H1 (cell line): ENCODE measurements around the gene OGDHL. TPM values are rescaled to one million over a fixed set of nuclear protein-coding genes. Genes with fewer than 3 reads are reported as not detected.

Experiments used
- BCL11A ChIP-seq, 2 experiments: IDR thresholded peaks; one replicate each; pipeline ENCODE4 v1.6.1; 2011; ENCODE audit warnings: low read depth in 2 of 2, low read length in 2 of 2, mild to moderate bottlenecking in 2 of 2
- CHD1 ChIP-seq: IDR thresholded peaks from 2 replicates; pipeline ENCODE4 v1.6.1; 2012; ENCODE audit warnings: low read depth, low read length, improper control_type of control experiment
- CHD7 ChIP-seq: fragments of 300-600 bp; sonication (generic); IDR thresholded peaks from 2 replicates; pipeline ENCODE4 v1.7.1; 2012; ENCODE audit warnings: low read length, moderate library complexity, mild to moderate bottlenecking, inconsistent platforms; ENCODE audit not compliant: insufficient replicate concordance
- EZH2 ChIP-seq: fragments of 200-600 bp; sonication (generic); IDR thresholded peaks from 2 replicates; pipeline ENCODE4 v1.7.1; 2012; ENCODE audit warnings: low read depth, mild to moderate bottlenecking, moderate library complexity, low read length, inconsistent platforms; ENCODE audit not compliant: severe bottlenecking
- KDM4A ChIP-seq: IDR thresholded peaks from one replicate; pipeline ENCODE4 v1.7.1; 2012; ENCODE audit warnings: low read depth, mild to moderate bottlenecking, moderate library complexity, low read length, inconsistent platforms; ENCODE audit not compliant: severe bottlenecking
- SAP30 ChIP-seq: fragments of 300-600 bp; sonication (generic); IDR thresholded peaks from 2 replicates; pipeline ENCODE4 v1.7.1; 2012; ENCODE audit warnings: low read length, moderate library complexity, mild to moderate bottlenecking, inconsistent platforms; ENCODE audit not compliant: insufficient read depth, insufficient replicate concordance
- SIX5 ChIP-seq: IDR thresholded peaks from 2 replicates; pipeline ENCODE4 v1.6.1; 2011; ENCODE audit warnings: mild to moderate bottlenecking, low read depth, low read length
- SRF ChIP-seq: IDR thresholded peaks from 2 replicates; pipeline ENCODE4 v1.6.1; 2011; ENCODE audit warnings: mild to moderate bottlenecking, low read depth, low read length, moderate library complexity
- USF2 ChIP-seq: IDR thresholded peaks from 2 replicates; pipeline ENCODE4 v1.6.1; 2011; ENCODE audit warnings: low read length, improper control_type of control experiment
- polyA plus RNA-seq, 7 experiments: library from polyadenylated mRNA; depleted of rRNA in 3 of 7; stranded (reverse) in 5 of 7; unstranded in 2 of 7; fragments of >200 nt in 5 of 7; fragments of 200-250 nt in 2 of 7; gene quantifications; 1 replicate in 5 of 7; 2 replicates in 1 of 7; 4 replicates in 1 of 7; pipeline versions ENCODE4 v1.2.1 to v1.2.3, GENCODE V29; 2011 to 2013; ENCODE audit warnings: missing spikeins in 2 of 7, mixed read lengths in 2 of 7
- total RNA-seq: library from RNA; stranded (reverse); fragmentation: NEBNext Ultra II Directional; extraction: Animal tissue kit (Norgen Biotek cat#: 25700); gene quantifications from 2 replicates; pipeline ENCODE4 v1.2.1, GENCODE V29; 2021

OGDHL gene
- total and polyA plus RNA-seq, 2 of the 8 experiments (the other 6 are each of a cell fraction or from before 2014, with no cell fraction given): 16.1 to 16.6 TPM

- no peak for TF ChIP-seq CHD7
- no peak for TF ChIP-seq EZH2
- TF ChIP-seq SIX5: no peak
- no peak for TF ChIP-seq SRF
- TF ChIP-seq BCL11A (IDR thresholded peaks at IDR 0.05; ENCODE audit: low read depth in 2 of 2, low read length in 2 of 2): no peak
- no peak for TF ChIP-seq CHD1
- TF ChIP-seq SAP30: no peak
- no peak for TF ChIP-seq KDM4A
- TF ChIP-seq USF2: no peak
These were observed 75.5 kb downstream of the OGDHL start (continued) for GRCh38 chr10:49686651-49687050.
